Hepatocyte (in vitro differentiated cells): ENCODE data around the gene TGFBI. TPM values are rescaled to one million over a fixed set of nuclear protein-coding genes. Genes with fewer than 3 reads are reported as not detected.

ENCODE experiments used
- DNase-seq: peaks from one replicate; pipeline ENCODE4 v3.0.0-alpha.2; 2016; ENCODE audit warnings: low spot score
- H2AFZ ChIP-seq: fragments of 200-600 bp; sonication (generic); 2 replicates; pipeline ENCODE4 v1.6.0; 2016; ENCODE audit warnings: antibody characterized with exemption, mild to moderate bottlenecking
- H3K27ac ChIP-seq: fragments of 200-600 bp; sonication (generic); 2 replicates; pipeline ENCODE4 v1.5.1; 2016; ENCODE audit warnings: mild to moderate bottlenecking
- H3K27me3 ChIP-seq: fragments of 200-600 bp; sonication (generic); 2 replicates; pipeline ENCODE4 v1.6.1; 2016
- H3K36me3 ChIP-seq: fragments of 200-600 bp; sonication (generic); replicated peaks from 2 replicates; pipeline ENCODE4 v1.5.1; 2016; ENCODE audit warnings: low read depth; ENCODE audit not compliant: insufficient read depth
- H3K4me1 ChIP-seq: fragments of 200-600 bp; sonication (generic); 2 replicates; pipeline ENCODE4 v1.5.1; 2016; ENCODE audit warnings: mild to moderate bottlenecking, moderate library complexity; ENCODE audit not compliant: insufficient read depth
- H3K4me2 ChIP-seq: fragments of 200-600 bp; sonication (generic); 2 replicates; pipeline ENCODE4 v1.6.0; 2016
- H3K4me3 ChIP-seq: fragments of 200-600 bp; sonication (generic); 2 replicates; pipeline ENCODE4 v1.5.1; 2016; ENCODE audit warnings: mild to moderate bottlenecking
- H3K79me2 ChIP-seq: fragments of 200-600 bp; sonication (generic); 2 replicates; pipeline ENCODE4 v1.6.0; 2017; ENCODE audit warnings: mild to moderate bottlenecking
- H3K9me2 ChIP-seq: fragments of 200-600 bp; sonication (generic); replicated peaks from 2 replicates; pipeline ENCODE4 v1.6.0; 2017; ENCODE audit warnings: mild to moderate bottlenecking; ENCODE audit not compliant: insufficient read depth
- H3K9me3 ChIP-seq: fragments of 200-600 bp; sonication (generic); 2 replicates; pipeline ENCODE4 v1.5.1; 2016; ENCODE audit warnings: low read depth, mild to moderate bottlenecking
- H4K20me1 ChIP-seq: fragments of 200-600 bp; sonication (generic); 2 replicates; pipeline ENCODE4 v1.6.0; 2016; ENCODE audit warnings: mild to moderate bottlenecking; ENCODE audit not compliant: insufficient read depth, poor library complexity, severe bottlenecking
- EZH2 ChIP-seq: fragments of 200-600 bp; sonication (generic); IDR thresholded peaks from 2 replicates; pipeline ENCODE4 v1.6.1; 2016; ENCODE audit warnings: antibody characterized with exemption, mild to moderate bottlenecking, borderline replicate concordance
- EZH2phosphoT487 ChIP-seq: fragments of 200-600 bp; sonication (generic); IDR thresholded peaks from one replicate; pipeline ENCODE4 v1.6.1; 2018; ENCODE audit warnings: antibody characterized with exemption, mild to moderate bottlenecking, low read depth, moderate library complexity; ENCODE audit not compliant: unreplicated experiment, severe bottlenecking
- WGBS: methylation state at CpG from one replicate; pipeline ENCODE4 v1.1.6; 2016; ENCODE audit warnings: low lambda C conversion rate; ENCODE audit errors: missing lambda C conversion rate; 5-methylcytosine and 5-hydroxymethylcytosine counted together
- polyA plus RNA-seq: library from polyadenylated mRNA; unstranded; fragments of >200 nt; fragmentation: Nextera tagmentation; extraction: Ambion mirVana; gene quantifications from 2 replicates; pipeline ENCODE4 v1.2.1, GENCODE V29; 2016
- total RNA-seq: library from RNA; depleted of rRNA; stranded (reverse); fragments of >200 nt; gene quantifications from 2 replicates; pipeline ENCODE4 v1.2.3, GENCODE V29; 2014
- TF ChIP-seq, protein P1 (sequence below): fragments of 200-600 bp; sonication (generic); IDR thresholded peaks from 2 replicates; pipeline ENCODE4 v1.5.1; 2016; ENCODE audit warnings: antibody characterized with exemption, mild to moderate bottlenecking; ENCODE audit not compliant: poor library complexity

The TGFBI gene
- total and polyA plus RNA-seq, 2 experiments from 2014 or later = 396 to 401 TPM

DNA sequence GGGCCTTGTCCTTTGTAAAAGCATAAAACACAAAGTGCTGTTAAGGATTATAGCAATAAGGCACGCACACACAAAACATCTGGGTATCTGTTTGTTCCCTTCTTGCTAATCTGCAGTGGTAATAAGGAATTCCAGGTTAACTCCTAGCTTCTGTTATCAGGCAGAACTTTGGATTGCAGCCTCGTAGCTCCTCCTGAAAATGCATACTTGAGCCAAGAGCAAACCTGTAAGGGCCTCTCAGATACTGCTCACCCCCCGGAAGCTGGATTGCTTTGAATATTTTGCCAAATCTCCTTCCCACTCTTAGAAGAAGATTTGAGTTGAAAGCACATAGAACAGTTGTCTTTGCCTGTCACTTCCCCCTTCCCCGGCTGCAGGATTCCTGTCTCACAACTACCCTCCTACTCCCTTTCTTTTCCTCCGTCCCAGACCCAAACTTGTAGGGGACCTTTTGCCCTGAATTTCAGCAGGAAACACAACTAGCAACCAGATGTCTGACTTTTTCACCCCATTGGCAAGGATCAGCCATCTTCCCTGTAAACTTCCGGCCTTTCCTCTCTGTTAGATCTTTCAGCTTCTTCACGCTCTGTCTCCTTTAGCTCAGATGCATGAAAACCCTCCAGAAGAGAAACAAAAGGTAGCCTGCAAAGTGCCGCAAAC, 75.6 kb downstream of the TGFBI start:
- Histone ChIP-seq H3K4me2 (peak overlapping the region; percentile 32), H3K27me3 (no peaks in the 10 kb centered on the region), H4K20me1 (no peaks in the 10 kb centered on the region), H3K4me1 (peaks cover 18% of the 10 kb centered on the region), H3K9me2 (no peaks in the 10 kb centered on the region), H2AFZ (peak overlapping the region; percentile 42), H3K27ac (peak overlapping the region; percentile 82), H3K4me3 (no peak overlapping the region), H3K79me2 (no peaks in the 10 kb centered on the region), H3K36me3 (no peaks in the 10 kb centered on the region), H3K9me3 (no peaks in the 10 kb centered on the region)
- TF ChIP-seq, protein P1, sequence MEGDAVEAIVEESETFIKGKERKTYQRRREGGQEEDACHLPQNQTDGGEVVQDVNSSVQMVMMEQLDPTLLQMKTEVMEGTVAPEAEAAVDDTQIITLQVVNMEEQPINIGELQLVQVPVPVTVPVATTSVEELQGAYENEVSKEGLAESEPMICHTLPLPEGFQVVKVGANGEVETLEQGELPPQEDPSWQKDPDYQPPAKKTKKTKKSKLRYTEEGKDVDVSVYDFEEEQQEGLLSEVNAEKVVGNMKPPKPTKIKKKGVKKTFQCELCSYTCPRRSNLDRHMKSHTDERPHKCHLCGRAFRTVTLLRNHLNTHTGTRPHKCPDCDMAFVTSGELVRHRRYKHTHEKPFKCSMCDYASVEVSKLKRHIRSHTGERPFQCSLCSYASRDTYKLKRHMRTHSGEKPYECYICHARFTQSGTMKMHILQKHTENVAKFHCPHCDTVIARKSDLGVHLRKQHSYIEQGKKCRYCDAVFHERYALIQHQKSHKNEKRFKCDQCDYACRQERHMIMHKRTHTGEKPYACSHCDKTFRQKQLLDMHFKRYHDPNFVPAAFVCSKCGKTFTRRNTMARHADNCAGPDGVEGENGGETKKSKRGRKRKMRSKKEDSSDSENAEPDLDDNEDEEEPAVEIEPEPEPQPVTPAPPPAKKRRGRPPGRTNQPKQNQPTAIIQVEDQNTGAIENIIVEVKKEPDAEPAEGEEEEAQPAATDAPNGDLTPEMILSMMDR = no peak
- no peak for TF ChIP-seq EZH2
- TF ChIP-seq EZH2phosphoT487 = no peak
- no peak for DNase-seq
- WGBS = 50% methylated on average over 8 of the region's 8 CpGs

DNA sequence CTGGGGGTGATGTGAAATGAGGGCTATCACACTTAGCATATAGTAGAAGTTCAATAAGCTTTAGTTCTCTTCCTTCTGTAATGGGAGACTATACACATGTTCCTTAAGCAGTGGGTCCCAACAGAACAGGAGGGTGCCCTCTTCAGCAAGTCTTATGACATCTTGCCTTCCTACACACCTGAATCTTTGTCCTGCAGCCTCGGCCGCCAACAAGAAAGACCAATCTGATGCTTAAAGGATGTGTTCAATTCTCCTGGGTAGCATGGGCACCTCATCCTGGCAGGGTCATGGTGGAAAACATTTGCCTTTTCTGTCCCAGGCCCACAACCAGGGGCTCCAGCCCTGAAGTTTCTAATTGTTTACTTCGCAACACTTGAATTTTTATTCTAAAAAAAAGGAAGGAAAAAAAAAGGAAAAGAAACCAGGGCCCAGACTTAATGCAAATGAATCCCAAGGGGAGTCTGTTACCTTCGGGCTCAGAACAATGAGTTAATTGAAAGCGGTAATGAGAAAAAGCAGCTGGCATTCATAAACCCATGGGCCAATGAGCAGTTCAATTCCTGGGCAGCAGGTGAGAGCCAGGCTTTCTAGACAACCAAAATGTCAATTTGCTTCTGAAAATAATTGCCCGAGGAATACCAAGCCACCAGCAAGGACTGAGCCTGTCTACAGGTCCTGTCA, 77.7 kb downstream of the TGFBI start:
- Histone ChIP-seq H3K79me2 (no peaks in the 10 kb centered on the region), H3K4me2 (no peak overlapping the region), H3K9me3 (no peaks in the 10 kb centered on the region), H3K4me3 (no peak overlapping the region), H2AFZ (no peak overlapping the region), H3K4me1 (peaks cover 18% of the 10 kb centered on the region), H3K9me2 (no peaks in the 10 kb centered on the region), H4K20me1 (no peaks in the 10 kb centered on the region), H3K27me3 (no peaks in the 10 kb centered on the region), H3K27ac (peak overlapping the region; percentile 21), H3K36me3 (no peaks in the 10 kb centered on the region)
- TF ChIP-seq EZH2phosphoT487 (no peak), EZH2 (no peak)
- TF ChIP-seq, protein P1 = no peak
- WGBS = 84% methylated on average over 6 of the region's 6 CpGs
- DNase-seq = no peak

DNA sequence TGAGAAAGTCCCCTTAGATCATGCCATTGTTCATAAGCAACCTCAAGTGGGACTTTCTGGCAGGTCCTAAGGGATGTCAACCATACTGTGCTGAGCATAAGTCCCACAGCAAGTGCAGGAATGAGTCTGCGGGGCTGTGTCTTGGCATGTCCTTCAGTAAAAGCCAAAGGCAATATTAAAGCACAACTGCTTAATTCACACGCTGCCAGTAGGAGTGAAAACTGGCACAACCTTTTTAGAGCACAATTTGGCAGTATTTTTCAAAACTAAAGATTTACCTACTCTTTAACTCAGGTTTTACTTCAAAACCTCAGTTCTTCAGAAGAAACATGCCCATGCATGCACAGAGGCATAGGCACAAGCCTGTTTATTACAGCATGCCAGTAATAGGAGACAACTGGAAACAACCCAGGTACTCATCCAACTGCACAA, 79.4 kb downstream of the TGFBI start:
- Histone ChIP-seq H3K4me3 (no peak overlapping the region), H3K4me2 (no peak overlapping the region), H3K9me2 (no peaks in the 10 kb centered on the region), H3K27ac (peak overlapping the region; percentile 49), H3K9me3 (no peaks in the 10 kb centered on the region), H3K36me3 (no peaks in the 10 kb centered on the region), H3K4me1 (peaks cover 18% of the 10 kb centered on the region), H3K79me2 (no peaks in the 10 kb centered on the region), H3K27me3 (no peaks in the 10 kb centered on the region), H4K20me1 (no peaks in the 10 kb centered on the region), H2AFZ (no peak overlapping the region)
- DNase-seq = no peak
- TF ChIP-seq EZH2 (no peak), EZH2phosphoT487 (no peak)
- TF ChIP-seq, protein P1 = no peak
- 84% methylated on average over 2 of the region's 2 CpGs for WGBS
